ENCODE measurements around the gene CTNNBL1.
"Not testable (repeated sequence)": the region's sequence is repeated elsewhere in the genome, so short reads cannot be mapped to it uniquely, and the experiment has no call there.

The CTNNBL1 gene

DNA sequence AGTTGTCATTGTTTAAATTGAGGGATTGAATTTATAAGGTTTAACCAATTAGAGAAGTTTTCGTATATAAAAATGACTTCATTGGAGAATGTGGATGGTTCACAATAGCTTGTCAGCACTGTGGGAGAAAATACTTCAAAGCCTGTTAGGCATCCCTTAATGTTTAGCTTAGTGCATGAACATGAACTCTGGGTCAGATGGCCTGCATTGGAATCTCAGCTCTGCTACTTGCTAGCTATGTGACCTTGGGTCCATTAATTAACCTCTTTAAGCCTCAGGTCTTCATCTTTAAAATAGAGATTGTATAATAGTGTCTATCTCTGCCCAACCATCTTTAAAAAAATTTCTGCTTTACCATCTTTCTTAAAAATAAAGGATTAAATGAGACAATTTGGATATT, 11.1 kb downstream of the CTNNBL1 start:
- no peak for DNase-seq (ENCODE audit: extremely low read depth in 1 of 2, low read depth in 1 of 2)

DNA sequence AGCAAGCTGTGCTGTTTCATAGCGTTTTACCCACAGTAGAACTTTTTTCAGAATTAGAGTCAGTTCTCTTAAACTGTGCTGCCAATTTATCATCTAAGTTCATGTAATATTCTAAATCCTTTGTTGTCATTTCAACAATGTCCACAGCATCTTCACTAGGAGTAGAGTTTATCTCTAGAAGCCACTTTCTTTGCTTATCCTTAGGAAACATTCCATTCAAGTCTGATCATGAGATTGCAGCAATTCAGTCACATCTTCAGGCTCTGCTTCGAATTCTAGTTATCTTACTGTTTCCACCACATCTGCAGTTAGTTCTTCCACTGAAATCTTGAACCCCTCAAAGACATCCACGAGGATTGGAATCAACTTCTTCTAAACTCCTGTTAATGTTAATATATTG, 12.5 kb downstream of the CTNNBL1 start:
- no peak for DNase-seq (ENCODE audit: extremely low read depth in 1 of 2, low read depth in 1 of 2)

DNA sequence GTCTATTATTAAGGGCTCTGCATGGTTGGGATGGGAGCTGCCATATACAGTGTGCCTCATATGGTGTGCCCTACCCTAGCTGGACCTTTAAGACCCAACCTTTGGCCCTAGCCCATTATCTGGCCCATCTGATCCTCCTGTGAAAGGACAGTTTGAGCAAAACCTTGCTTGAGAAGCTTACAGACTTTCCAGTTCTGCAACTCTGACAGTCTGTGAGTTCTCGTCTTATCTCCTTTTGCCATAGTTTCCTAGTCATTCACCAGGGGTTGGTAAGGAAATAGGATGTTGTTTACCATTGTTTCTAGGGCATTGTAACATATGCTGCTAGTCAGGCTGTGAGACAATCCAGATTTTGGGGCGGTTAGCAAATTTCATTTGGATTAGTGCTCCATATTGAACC, 17.2 kb downstream of the CTNNBL1 start:
- DNase-seq (ENCODE audit: extremely low read depth in 1 of 2, low read depth in 1 of 2): no peak

DNA sequence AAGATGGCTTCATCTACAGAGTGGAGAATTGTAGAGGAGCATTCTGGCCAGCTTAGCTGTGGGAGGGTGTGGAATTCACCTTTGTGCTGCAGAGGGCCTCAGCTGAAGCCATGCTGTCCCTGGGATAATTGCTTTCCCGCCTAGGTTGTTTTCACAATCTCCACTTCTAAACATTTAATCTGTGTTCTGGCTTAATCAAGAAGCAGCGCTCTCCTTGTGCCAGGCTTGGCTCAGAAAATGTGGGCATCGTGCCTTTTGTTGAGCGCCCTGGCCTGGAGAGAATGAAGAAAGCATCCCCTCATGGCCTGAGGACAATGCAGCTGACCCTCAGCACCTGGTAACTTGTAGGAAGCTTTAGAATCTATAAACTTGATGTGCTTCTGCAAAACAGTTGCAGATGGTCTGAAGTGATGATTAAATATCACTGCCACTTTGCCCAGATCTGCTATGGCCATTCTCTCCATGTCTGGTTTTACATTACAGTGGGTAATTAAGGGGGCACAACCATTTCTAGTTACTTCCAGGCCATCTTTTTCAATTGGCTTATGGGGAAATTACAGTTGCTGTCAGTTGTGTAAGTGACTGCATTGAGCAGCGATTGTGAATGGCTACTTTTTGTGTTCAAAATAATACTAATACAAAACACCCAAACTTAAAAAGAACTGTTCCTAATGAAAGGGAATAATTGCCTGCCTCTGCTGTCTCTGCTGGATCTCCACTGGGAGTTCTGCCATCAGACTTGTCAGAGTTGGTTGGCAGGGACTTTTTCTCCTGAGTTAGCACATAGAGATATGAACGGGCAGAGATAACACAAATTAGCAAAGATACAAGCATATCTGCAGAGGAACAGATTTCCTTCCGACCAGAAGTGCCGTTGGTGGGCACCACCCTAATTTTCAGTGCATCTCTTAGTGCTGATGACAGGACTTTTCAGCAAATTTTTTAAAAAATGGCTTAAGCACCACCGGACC, 18.4 kb downstream of the CTNNBL1 start:
- no peak for DNase-seq (ENCODE audit: extremely low read depth in 1 of 2, low read depth in 1 of 2)

DNA sequence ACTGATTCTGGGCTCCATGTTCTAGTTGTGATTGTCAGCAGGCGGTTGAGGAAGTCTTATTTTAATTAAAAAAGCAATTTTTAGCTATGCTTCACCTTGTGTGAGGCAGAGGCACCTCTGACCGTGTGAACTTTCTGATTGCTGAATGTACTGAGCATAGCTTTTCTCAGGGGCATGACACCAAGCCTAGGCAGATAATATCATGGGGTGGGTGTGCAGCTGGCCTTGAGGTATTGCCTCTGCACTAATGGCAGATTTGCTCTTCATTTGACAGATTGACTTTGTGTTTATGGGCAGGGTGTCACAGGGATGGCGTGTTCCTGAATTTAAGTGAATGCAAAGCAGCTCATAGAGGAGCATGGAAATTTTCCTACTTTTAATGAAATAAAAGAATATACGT, 19.6 kb downstream of the CTNNBL1 start:
- DNase-seq (ENCODE audit: extremely low read depth in 1 of 2, low read depth in 1 of 2): no peak

DNA sequence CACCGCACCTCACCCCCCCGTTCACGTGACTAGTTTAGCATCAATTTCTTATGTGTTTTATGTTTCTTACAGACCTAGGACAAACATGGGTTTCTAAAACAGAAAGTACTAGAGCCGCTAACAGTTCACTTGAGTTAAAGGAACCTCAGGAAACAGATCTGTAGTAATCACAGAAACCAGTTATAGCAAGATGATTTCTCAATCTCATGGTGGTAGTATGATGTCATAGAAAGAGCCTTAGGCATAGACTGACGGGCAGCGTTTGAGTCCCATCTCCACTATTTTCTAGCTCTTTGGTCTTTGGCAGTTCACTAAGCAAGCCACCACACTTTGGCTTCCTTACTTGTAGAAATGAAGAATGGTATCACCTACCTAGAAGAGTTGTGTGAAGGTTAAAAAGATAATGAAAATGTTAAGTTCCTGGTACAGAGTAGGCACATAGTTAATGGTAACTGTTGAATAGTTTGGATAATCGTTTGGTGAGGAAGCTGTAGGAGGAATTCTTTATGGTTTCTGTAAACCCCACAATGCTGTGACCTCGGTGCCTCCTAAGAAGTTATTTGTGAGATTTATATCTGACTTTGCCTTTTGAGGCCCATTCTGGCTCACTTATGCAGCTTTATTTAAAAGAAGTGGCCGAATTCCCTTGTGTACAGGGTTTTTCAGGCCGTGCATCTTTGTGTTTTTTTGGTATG, 21.3 kb downstream of the CTNNBL1 start:
- no peak for DNase-seq (ENCODE audit: extremely low read depth in 1 of 2, low read depth in 1 of 2)

DNA sequence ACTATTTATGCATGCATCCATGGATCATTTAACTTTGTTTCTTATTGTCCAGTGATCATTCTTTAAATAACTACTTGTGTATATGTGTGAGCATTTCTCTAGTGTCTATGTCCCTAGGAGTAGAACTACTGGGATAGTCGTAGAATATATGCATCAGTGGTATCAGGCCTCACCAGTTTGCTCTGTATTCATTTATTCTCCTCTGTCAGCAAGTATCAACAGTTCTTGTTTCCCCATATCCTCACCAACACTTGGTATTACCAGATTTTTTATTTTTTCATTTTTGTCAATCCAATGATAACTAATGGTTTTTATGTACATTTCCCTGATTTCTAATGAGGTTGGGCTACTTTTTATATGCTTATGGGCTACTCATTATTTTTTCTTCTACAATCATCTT, 27.9 kb downstream of the CTNNBL1 start:
- no peak for DNase-seq (ENCODE audit: extremely low read depth in 1 of 2, low read depth in 1 of 2)

DNA sequence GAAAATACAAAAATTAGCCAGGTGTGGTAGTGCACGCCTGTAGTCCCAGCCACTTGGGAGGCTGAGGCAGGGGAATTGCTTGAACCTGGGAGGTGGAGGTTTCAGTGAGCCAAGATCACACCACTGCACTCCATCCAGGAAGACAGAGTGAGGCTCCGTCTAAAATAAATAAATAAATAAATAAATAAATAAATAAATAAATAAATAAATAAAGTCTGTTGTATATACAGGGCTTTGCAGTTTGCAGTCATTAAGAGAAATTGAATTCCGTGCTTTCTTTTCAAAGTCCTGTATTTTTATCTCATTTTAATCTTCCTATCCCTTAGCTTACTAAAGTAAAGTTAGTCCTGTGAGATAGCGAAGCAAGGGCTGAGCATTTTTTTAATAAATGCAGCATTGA, 28.5 kb downstream of the CTNNBL1 start:
- DNase-seq (ENCODE audit: extremely low read depth in 1 of 2, low read depth in 1 of 2): not testable (repeated sequence)

DNA sequence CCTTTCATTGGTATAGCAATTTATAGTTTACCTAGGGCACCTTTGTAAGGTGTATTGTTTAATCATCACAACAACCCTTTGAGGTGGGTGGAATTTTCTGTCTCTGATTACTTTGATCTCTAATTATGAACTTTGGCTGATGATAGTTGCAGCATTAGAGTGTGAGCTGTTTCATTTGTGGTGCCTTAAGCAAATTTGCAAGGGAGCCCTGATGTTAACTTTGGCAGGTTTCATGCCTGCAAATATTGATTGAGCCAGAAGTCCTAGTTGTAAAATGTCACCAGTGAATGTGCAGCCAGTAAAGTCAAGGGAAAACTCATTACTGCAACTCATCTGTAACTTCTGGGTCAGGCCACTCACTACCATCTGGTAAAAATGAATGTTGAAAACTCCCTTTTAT, 29.8 kb downstream of the CTNNBL1 start:
- DNase-seq (ENCODE audit: extremely low read depth in 1 of 2, low read depth in 1 of 2): no peak

DNA sequence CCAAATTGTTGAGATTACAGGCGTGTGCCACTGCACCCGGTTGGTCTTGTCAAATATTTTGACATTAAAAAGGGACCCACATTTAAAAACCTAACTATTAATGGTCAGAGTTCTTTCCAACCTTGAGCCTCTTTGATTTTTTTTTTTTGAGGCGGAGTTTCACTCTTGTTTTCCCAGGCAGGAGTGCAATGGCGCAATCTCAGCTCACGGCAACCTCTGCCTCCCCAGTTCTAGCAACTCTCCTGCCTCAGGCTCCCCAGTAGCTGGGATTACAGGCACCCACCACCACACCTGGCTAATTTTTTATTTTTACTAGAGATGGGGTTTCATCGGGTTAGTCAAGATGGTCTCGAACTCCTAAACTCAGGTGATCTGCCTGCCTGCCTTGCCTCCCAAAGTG, 31.3 kb downstream of the CTNNBL1 start:
- no peak for DNase-seq (ENCODE audit: extremely low read depth in 1 of 2, low read depth in 1 of 2)

DNA sequence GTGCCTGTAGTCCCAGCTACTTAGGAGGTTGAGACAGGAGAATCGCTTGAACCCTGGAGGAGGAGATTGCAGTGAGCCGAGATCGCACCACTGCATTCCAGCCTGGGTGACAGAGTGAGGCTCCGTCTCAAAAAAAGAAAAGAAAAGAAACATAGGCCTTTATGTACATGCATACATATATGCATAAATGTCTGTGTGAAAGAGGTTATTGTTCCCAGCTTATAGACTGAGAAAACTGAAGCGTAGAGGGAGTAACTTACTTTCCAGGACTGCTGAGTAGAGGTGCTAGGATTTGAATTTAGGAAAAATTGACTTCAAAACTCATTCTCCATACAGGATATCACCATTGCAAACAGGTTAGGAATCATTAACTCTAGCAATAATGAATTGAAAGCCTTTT, 32.0 kb downstream of the CTNNBL1 start:
- no peak for DNase-seq (ENCODE audit: extremely low read depth in 1 of 2, low read depth in 1 of 2)

DNA sequence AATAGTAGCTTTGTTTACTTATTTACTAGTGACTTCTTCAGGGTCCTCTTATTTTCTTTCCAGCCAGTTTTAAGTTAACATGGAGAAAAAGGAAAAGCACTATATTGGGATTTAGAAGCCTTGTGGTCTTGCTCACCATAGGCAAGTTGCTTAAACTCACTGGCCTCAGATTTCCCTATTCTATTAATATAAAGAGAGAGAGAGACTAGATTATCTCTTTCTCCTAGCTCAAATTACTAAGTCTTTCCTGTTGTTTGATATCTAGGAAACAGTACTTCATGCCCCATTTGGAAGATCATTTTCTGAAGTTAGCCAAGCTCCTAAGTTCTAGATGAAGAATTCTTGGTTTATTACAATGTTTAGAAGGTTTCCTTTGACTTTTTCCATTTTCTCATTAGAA, 32.5 kb downstream of the CTNNBL1 start:
- DNase-seq (ENCODE audit: extremely low read depth in 1 of 2, low read depth in 1 of 2): no peak

DNA sequence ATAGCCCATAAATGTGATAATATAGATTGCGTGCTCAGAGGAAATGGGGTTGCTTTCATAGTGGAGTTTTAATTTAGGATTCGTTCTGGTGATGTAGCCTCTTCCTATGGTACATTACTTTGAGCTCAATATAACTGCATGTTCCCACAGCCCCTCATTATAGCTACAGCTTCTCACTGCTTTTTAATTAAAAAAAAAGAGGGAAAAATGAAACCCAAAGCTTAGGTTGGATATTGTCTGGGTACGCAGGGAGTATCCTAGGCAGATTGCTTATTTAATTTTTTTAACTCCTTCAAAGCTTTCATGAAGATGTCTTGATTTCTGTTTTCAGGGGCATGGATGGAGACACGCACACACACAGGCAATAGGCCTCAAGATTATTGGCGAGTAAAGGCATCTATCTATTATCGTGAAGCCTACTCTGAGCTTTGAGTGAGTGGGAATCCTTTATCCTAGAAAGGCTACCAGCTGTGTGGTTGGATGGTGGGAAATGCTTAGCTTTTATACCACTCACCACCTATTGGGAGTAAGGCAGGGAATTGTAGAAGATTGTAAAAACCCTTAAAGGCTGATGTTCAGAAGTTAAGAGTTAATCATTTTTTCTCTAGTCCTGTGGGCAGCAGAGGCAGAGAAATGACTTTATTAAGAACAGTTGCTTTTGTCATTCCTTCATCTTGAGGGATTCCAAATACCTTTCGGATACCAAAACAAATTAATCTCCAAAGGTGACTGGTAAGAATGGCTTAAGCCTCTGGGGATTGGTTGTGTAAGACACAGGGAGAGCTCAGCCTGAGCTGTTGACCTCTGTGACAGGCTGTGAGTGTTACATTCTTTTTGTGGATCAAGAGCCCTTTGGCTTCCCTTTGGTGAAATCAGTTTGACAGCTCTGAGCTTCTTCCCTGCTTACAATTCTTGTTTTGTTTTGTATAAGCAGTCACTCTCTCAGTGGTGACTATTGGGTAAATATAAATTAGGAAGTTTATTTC, 33.4 kb downstream of the CTNNBL1 start:
- DNase-seq (ENCODE audit: extremely low read depth in 1 of 2, low read depth in 1 of 2): no peak

DNA sequence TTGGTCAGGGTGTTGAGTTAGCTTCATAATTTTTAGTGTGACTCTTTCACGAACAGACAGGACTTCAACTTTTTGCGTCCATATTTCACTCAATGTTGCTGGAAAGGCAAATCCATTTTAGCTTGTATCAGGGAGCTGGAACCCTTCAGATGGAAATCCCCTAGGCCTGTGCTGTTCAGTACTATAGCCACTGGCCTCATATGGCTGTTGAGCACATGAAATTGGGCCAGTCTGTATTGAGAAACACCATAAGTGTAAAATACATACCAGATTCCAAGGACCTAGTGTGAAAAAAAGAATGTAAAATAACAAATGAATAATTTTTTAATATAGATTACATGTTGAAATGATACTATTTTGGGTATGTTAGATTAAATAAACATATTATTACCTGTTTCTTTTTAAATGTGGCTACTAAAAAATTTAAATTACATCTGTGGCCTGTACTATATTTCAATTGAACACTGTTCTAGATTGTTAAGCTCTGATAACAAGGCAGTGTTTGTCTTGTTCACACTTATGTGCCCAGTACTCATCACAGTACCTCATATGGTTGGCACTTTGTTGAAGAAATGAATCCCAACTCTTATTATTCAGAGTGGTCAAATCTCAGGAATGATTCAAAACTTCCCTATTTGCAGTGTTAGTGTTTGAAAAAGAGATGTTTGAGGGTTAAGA, 34.3 kb downstream of the CTNNBL1 start:
- no peak for DNase-seq (ENCODE audit: extremely low read depth in 1 of 2, low read depth in 1 of 2)

DNA sequence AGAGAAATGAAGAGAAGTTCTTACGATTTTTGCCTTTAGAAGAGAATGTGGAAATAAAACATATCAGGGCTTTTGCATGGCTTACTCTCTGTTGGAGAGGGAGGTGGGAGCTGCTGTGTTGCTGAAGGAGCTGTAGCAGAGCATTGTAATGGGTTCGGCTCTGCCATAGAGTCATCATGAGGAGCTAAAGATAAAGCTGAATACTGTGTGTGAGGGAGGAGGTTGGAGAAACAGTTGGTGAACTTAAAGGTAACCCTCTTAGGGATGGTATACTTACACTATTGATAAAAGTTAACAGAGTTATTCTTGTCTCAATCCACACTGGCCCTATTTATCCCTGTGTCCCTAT, 34.8 kb downstream of the CTNNBL1 start:
- DNase-seq (ENCODE audit: extremely low read depth in 1 of 2, low read depth in 1 of 2): no peak

DNA sequence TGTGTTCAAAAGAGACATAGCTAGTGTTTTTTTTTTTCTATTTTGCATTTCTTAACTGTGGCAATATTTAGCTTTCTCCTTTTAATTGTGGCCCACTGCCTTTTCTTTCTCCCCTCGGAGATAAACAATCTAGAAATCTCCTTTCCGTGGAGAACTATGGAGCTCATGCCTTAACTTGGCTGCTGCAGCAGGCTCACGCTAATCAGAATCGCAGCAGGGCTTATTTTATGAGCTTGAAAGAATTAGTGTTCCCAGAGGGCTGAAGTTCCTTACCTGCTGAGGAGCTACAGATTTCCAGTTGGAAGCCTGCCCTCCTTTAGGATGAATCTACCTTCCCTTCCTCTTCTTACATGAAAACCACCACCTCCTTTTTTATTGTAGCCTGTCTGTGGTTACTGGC, 35.6 kb downstream of the CTNNBL1 start:
- no peak for DNase-seq (ENCODE audit: extremely low read depth in 1 of 2, low read depth in 1 of 2)

DNA sequence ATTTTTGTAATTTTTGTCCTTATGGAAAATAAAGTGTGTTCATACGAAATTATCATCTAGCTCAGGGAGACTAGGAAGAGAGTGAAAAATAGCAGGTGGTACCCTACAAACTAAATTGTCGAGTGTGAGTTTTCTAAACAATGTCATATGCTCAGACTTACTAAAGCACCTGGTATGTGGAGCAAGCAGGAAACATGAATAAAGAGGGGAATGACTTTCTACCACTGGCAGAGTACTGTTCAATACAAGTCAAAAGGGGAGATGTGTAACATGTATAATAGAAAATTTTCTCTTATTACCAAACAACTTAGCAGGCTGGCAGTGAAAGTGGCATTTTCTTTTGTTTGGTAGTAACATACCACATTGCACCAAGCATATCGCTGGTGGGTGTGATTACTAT, 36.1 kb downstream of the CTNNBL1 start:
- no peak for DNase-seq (ENCODE audit: extremely low read depth in 1 of 2, low read depth in 1 of 2)

DNA sequence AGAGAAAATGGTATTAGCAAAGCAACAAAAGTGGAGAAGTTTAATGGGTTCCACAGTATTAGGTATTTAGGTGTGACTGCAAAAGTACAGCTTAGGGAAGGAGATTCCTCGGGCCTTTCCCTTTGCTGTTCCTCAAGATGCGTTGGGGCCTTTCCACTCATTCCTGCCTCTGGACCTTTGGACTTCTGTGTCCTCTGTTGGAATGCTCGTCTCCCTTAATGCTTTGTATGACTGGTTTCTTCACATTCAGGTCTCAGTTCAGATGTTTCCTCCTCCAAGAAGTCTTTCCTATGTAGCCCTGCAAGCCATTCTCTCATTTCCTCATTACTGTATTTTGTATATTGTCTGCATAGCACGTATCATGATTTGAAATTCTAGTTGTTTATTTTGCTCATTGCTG, 39.6 kb downstream of the CTNNBL1 start:
- no peak for DNase-seq (ENCODE audit: extremely low read depth in 1 of 2, low read depth in 1 of 2)

DNA sequence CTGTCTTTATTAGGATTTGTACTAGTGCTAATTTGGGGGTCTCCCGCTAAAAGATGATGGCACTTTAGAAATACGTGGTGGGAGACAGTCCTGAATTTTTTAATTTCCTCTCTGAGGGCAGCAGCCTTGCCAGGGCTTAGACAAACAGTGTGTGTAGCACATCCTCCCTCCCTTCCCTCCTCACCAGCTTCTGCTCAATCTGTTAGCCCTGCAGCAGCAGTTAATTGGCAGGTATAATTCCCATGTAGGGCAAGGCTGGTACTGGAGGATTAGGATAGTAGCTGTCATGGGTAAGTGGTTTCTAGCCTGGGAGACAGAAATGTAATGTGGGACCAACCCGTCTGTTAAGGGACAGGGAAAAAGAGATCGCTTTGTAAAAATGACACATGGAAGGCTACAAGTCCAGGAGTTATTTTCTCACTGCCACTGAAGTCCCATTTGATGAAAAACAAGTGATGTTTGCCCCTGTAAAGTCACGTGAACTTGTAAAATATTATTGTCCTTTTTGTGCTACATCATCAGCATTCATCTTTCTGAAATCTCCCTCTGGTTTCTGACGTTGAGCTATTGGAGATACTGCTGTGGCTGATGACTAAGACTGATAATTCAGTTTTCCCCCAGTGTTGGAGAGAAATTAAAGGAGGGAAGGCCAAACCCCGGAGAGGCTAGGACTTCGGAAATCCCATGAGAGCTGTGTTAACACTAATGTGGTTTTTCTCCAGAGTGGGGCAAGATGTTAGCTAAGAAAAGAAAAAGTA, 40.6 kb downstream of the CTNNBL1 start:
- DNase-seq (ENCODE audit: extremely low read depth in 1 of 2, low read depth in 1 of 2): no peak

DNA sequence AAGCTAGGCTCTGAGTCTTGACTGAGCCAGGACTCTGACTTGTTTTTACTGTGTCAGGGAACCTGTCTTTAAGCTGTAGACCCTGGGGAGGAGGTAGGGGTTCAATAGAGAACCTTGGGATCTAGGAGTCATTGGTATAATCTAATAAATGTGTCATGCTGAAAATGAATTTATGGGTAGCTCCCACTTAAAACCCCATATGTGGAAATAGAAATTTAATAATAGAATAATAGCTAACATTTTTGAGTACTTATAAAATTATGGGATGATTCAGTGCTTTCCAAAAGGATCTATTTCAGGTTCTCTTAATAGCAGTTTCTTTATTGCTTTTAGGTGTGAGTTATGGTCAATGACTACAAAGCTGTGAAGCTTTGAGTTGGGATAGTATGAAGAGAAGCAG, 41.7 kb downstream of the CTNNBL1 start:
- no peak for DNase-seq (ENCODE audit: extremely low read depth in 1 of 2, low read depth in 1 of 2)

All from activated CD8-positive, alpha-beta memory T cell treated with anti-CD3 and anti-CD28 coated beads for 1 hour (primary cell).